Vagina (tissue), 2 donors: ENCODE data around the gene CCSER1.

Experiments used
- POLR2A ChIP-seq, 2 donors: fragments of 450-650 bp; IDR thresholded peaks; one replicate each; pipeline ENCODE4 v1.6.1; 2017; ENCODE audit warnings: antibody characterized with exemption in 2 of 2, mild to moderate bottlenecking in 2 of 2, moderate library complexity in 2 of 2
- POLR2AphosphoS5 ChIP-seq, 2 donors: sonication (generic); formaldehyde crosslinking; IDR thresholded peaks; one replicate each; pipeline ENCODE4 v1.9.0; 2017; ENCODE audit warnings: antibody characterized with exemption in 2 of 2, mild to moderate bottlenecking in 2 of 2, low read depth in 1 of 2; ENCODE audit not compliant: insufficient read depth in 1 of 2
- TF ChIP-seq, protein P1 (sequence below), 3 experiments: fragments of 450-650 bp in 2 of 3; fragments of 200-600 bp in 1 of 3; sonication (generic) in 1 of 3; IDR thresholded peaks; one replicate each; pipeline ENCODE4 v1.5.1; 2017 to 2019; ENCODE audit warnings: antibody characterized with exemption in 3 of 3, mild to moderate bottlenecking in 2 of 3, moderate library complexity in 2 of 3

DNA sequence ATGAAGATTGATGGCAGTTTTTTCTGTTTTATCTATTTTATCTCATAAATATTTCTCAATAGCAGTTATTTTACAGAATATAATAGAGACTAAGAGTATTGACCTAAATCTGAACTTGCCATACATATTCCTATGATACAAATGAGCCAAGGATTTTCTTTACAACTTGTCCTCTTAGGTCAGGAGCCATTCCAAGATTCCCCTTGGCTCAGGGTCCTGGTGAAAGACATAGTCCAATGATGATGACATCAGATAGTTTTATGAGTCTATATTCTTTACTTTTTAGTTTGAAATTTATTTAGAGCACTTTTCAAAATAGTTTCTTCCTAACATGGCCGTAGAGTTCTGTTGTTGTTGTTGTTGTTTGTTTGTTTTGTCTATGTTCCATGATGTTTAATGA, 1307.4 kb downstream of the CCSER1 start:
- TF ChIP-seq, protein P1, sequence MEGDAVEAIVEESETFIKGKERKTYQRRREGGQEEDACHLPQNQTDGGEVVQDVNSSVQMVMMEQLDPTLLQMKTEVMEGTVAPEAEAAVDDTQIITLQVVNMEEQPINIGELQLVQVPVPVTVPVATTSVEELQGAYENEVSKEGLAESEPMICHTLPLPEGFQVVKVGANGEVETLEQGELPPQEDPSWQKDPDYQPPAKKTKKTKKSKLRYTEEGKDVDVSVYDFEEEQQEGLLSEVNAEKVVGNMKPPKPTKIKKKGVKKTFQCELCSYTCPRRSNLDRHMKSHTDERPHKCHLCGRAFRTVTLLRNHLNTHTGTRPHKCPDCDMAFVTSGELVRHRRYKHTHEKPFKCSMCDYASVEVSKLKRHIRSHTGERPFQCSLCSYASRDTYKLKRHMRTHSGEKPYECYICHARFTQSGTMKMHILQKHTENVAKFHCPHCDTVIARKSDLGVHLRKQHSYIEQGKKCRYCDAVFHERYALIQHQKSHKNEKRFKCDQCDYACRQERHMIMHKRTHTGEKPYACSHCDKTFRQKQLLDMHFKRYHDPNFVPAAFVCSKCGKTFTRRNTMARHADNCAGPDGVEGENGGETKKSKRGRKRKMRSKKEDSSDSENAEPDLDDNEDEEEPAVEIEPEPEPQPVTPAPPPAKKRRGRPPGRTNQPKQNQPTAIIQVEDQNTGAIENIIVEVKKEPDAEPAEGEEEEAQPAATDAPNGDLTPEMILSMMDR (IDR thresholded peaks at IDR 0.05): no peak
- TF ChIP-seq POLR2A (IDR thresholded peaks at IDR 0.05) (no peak), POLR2AphosphoS5 (IDR thresholded peaks at IDR 0.05; ENCODE audit: insufficient read depth in 1 of 2, low read depth in 1 of 2) (no peak)
